GM19351 (cell line): ENCODE data around the gene THSD4.

ENCODE experiments used
- ATAC-seq: cut with Tn5 transposase; IDR thresholded peaks from one replicate; pipeline ENCODE4 v1.9.1; 2021; ENCODE audit warnings: mild to moderate bottlenecking, moderate library complexity; ENCODE audit not compliant: unreplicated experiment

Gene THSD4

GRCh38 chr15:71788646-71789579 lies 673.6 kb downstream of the THSD4 start:
- ATAC-seq, result no peak

GRCh38 chr15:71789616-71790015 lies 674.3 kb downstream of the THSD4 start:
- ATAC-seq, result no peak

- ATAC-seq, result no peak
Observed at GRCh38 chr15:71790081-71790480, 674.8 kb downstream of the THSD4 start.

GRCh38 chr15:71791975-71792374 lies 676.7 kb downstream of the THSD4 start:
- ATAC-seq, result no peak

DNA sequence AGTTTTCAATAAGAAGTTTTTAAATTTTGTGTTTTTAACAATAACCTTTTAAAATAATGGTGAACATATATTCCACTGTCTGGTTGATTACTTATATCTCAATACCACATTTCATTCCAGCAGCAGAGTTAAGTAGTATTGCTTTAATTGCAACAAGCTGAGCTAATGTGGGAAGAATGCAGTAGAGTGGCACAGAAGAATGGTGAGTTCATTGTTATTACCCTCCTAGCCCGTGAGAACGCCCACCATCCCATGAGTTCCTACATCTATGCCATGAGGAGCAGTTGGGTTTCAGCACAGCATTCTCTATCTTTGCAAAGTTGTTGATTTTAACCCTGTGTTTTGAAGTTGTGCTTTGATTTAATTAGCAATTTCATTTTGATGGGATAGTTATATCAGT lies 677.2 kb downstream of the THSD4 start:
- no peak for ATAC-seq

- ATAC-seq, result no peak
Observed at GRCh38 chr15:71798641-71799040, 683.4 kb downstream of the THSD4 start.

- no peak for ATAC-seq
Observed at GRCh38 chr15:71800190-71800589, 684.9 kb downstream of the THSD4 start.

- no peak for ATAC-seq
Observed at GRCh38 chr15:71800835-71801745, 685.8 kb downstream of the THSD4 start.

DNA sequence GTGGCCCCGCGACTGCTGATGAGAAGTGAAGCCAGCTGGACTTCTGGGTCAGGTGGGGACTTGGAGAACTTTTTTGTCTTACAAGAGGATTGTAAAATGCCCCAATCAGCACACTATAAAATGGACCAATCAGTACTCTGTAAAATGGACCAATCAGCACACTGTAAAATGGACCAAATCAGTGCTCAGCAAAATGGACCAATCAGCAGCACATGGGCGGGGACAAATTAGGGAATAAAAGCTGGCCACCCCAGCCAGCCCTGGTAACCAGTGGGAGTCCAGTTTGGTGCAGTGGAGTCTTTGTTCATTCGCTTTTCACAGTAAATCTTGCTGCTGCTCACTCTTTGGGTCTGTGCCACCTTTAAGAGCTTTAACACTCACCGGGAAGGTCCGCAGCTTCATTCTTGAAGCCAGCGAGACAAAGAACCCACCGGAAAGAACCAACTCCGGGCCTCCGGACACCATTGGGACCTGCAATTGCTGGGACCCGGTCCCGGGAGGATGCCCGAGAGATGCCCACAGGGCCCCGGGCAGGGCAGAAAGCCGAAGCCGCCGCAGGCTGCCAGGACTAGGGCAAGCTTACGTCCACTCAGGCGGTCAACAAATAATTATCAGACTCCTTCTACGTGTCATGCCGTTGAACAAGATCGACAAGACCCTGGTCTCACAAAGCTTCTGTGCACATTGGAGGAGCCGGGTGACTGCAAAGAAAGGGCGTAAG lies 686.8 kb downstream of the THSD4 start:
- ATAC-seq, result no peak

DNA sequence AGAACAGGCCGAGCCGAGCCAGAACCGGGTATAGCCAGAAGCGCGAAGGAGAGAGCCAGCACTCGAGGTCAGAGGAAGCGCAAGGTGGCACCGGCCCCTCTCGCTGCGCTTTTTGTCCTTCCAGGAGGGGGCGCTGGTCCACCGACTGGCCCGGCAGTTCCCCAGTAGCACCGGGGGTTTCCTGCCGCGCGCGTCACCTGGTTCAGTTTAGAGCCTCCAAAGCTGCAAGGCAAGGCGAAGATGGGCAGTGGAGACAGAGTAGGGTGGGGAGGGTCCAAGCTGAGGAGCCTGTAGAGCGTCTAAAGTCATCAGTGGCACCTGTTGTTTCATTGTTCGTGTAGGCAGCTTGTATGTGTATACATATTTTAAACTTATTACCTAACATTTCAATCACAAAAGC lies 687.5 kb downstream of the THSD4 start:
- no peak for ATAC-seq

GRCh38 chr15:71804226-71804625 lies 689.0 kb downstream of the THSD4 start:
- no peak for ATAC-seq

- peak; percentile 62 for ATAC-seq
Observed at GRCh38 chr15:71804695-71805470, 689.6 kb downstream of the THSD4 start.

DNA sequence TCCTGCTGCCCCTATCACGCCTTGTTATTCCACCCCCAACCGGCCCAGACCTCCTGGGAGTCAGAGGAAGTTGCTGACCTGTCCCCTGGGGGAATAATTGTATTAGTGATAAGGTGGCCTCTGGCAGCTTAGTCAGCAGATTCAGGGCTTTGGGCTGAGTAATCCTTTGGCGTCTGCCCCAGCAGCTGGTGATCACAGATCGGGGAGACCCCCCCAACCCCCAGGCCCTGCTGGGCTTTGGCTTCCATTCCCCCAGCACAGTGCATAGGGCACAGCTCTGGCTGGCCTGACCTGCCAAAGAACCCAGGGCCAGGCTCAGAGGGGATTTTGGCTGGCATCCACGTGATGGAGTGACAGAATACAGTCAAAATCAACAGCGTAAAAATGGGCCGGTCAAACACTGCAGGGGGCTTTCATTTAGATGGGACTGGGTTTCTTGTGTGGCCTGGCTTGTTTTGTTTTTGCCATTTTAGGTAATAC lies 691.2 kb downstream of the THSD4 start:
- ATAC-seq, result no peak

DNA sequence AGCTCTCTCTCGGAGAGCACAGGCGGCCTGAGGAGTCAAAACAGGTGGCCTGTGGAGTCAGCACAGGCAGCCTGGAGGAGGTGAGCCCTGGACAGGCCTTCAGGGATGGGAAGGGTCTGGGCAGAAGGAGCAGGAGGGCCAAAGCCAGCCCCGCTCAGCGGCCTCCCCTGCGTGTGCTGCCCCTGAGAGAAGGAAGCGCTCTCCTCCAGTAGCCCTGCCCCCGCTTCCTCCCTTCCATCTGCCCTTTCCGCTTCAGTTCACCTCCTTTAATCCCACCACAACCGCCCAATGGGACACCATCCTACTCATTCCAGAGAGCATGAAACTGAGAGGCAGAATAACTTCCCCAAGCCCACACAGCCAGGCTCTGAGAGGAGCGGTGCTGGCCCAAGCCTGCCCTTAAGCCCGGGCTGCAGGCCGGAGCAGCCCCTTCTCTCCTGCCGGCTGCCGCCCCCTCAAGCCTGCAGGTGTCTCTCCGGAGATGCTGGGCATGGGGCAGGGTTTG lies 691.9 kb downstream of the THSD4 start:
- ATAC-seq, result no peak

DNA sequence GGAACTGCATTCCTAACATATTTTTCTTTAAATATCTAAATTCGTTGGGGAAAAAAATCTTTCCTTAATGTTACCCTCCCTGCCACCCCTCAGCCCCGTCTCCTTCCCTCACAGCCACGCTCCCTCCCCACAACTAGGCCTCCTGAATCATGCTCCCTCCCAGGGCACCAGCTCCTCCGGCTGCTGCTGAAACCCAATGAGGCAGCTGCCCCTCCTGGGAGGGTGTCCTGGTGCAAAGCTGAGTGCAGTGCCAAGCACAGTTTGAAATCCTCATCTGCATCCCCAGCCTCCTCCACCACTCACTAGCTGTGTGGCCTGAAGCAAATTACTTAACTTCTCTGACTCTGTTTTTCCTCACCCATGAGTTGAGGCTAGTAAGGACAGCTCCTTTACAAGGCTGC lies 692.4 kb downstream of the THSD4 start:
- no peak for ATAC-seq

DNA sequence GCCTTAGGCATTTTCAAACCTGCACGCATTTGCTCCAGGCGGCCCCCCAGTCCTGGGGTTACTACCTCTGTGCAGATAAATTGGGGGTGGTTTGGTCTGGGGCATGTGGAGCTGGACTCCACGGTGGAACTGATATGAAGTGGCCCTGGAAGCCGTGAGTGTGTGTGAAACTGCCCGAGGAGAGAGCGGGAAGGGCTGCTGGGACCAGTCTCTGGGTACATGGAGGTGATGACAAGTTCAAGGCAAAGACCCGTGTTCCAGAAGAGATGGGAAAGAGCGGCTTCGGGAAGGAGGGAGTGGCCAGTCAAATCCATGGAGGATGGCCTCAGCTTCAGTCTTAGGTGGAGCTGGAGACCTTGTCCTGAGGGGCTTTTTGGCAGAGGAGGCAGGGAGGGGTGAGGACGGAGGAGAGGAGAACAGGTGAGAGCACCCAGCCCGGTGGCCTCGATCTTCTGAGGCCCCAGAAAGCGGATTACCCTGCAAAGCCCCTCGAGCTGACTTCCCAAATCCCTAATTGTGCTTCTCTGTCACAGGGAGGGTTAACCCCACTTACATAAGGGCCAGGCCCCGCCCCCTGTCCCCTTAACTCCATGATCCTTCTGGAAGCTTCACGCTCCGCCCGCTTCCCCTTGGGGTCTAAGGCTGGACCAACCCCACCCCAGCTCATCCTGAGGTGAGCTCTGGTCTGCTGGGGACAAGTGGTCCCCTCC lies 693.2 kb downstream of the THSD4 start:
- no peak for ATAC-seq

DNA sequence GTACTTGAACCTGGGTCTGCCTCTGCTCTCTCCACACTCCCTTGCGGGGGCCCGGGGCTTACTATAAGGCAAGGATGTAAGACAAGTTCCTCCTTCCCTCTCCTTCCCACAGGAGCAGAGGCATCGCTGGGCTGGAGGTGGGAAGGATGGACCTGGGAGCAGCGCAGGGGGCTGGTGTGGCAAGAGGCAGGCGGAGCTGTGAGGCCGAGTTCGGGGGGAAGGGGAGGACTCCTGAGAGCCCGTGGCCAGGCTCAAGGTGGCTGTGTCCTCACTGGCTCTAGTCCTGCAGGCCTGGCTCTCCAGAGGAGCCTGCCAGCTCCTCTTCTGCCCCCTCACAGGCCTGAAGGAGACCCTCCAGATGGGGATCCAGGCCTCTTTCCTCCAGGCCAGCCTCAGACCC lies 694.1 kb downstream of the THSD4 start:
- no peak for ATAC-seq

DNA sequence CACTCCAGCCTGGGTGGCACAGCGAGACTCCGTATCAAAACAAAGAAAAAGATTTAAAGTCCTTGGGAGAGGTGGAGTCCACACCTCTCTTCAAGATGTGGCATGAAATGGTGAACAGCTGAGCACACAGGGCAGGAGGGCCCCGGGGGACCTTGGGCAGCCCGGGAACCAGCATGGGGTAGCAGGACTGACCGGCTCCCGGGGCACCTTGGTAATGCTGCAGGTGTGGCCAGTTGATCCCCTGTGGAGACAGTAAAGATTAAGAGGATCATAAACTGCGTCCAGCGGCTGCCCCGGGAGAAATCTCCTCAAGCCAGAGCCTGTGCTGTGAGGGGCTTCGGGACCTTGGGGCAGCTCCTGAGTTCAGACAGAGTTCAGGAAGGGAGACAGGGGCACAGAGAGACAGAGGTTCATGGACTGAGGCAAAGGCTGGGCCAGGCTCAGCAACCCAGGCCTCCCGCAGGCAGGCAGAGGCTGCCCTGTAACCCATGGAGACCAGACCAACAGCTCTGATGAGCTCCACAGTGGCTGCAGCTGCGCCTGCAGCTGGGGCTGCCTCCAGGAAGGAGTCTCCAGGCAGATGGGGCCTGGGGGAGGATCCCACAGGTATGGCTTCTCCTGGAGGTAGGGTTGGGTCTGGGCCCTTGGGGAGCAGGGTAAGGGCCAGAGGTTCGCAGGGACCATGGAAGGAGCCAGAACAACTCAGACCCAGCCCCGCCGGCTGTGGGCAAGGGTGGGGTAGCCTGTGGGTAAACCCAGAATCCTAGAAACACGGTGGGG lies 695.2 kb downstream of the THSD4 start, which contains the start of gene NR2E3:
Gene NR2E3, plus strand, starts transcription at position 299 of the 780 bp plus-strand sequence. Its CDS starts 190 bp downstream, at position 489.
- no peak for ATAC-seq
